Astrocyte (in vitro differentiated cells and primary cell): ENCODE results near the gene CHD3.

Experiments used
- CTCF ChIP-seq: IDR thresholded peaks from 2 replicates; pipeline ENCODE4 v1.5.1; 2011; ENCODE audit warnings: low read depth, mild to moderate bottlenecking, inconsistent platforms, low read length, moderate library complexity; ENCODE audit not compliant: insufficient read depth
- EZH2 ChIP-seq: IDR thresholded peaks from 2 replicates; pipeline ENCODE4 v1.6.1; 2012; ENCODE audit warnings: mild to moderate bottlenecking, low read length, inconsistent platforms; ENCODE audit not compliant: insufficient read depth

GRCh38 chr17:7950578-7950977 lies 62.0 kb downstream of the CHD3 start:
- TF ChIP-seq CTCF (no peak), EZH2 (no peak)
